SK-N-DZ (cell line): ENCODE results near the gene OTOG.

Experiments
- DNase-seq: peaks from one replicate; pipeline ENCODE4 v3.0.0-alpha.2; 2015; ENCODE audit warnings: low spot score

The OTOG gene

GRCh38 chr11:17692931-17693330 is 145.9 kb downstream of the OTOG start:
- no peak for DNase-seq

DNA sequence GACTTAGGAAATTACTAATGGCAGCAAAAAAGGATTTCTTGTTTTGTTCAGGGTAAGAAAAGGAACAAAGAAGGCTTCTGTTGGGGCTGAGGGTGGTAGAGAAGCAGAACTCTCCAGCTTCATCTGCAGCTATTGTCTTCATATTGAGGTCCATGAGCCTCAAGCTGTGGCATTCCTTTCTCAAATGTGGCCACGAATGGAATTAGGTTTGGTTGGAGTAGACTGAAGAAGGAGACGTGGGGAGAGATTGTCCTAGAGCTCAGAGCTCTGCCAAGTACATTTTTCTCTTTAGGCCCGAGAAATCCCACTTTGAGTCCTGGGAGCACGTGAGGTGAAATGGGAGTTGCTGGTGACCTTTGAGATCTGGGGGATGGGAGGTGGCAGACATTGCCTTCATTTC is 146.5 kb downstream of the OTOG start:
- no peak for DNase-seq

DNA sequence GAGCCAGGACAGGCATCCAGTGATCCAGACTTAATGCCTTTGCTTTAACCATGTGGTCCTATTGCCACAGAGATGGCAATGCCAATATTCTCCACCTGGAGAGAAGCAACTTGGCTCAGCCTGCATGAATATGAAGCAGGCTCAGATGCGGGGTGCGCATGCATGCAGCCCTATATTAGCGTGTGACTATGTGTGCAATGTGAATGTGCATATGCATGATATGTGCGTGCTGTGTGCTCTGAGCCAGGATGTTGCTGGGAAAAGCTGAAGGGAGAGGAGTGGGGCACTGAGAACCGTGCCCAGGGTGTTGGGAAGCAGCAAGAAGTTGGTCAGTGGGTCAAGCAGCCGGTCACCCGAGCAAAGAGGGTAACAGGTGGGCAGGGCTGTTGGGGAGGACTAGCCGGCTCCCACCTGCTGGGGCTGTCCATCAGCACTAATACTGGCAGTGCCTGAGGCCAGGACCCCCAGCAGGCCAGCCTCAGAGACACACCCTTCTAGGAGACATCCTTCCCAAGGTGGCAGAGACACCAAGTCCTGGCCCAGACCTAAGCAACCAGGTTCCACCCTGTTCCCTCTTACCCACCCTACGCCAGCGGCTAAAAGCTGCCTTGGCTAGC is 147.5 kb downstream of the OTOG start:
- DNase-seq, result no peak

DNA sequence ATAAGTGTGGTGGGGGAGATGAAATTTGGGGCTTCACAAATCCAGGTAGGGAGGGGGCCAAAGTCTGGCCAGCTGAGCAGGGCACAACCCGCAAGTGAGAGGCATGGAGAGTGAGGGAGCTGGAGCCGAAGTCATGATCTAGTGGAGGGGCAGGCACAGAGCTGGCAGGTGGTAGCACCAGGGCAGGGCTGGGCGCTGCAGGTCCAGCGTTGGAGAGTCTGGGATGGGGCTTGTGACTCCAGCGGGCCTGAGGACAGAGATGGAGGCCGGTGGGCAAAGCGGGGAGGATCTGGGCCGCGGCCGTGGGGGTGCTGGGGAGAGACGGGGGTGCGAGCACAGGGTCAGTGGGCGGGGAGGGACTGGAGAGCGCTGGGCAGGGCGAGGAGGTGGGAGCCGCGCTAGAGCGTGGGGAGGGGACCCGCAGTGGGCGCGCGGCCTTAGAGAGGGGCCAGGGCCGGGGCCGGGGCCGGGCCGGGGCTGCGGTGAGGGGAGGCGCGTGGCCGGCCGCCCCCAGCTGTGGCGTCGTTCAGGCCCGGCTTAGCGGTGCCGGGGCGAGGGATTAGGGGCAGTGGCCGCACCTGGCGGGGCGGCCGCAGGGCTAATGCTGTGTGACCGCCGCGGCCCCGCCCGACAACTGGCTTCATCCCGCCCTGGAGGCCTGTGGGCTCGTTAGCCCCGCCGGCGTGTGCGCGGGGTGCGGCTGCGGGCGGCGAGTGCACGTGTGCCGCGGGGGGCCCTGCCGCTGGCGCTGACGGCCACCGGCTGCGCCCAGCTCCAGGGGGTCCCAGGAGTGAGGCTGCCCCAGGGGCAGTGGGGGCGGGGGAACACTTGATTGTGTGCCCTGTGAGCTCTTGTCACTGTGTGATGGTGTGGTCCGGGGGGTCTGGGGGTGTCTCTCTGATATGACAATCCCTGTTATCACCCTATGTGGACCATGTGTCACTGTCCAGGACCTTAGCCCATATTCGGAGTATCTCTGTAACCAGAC is 148.7 kb downstream of the OTOG start:
- DNase-seq, result no peak

- DNase-seq, result no peak
Measured at GRCh38 chr11:17696741-17697140, 149.7 kb downstream of the OTOG start.
